HepG2 (cell line): ENCODE results near the gene CSKMT. TPM values are rescaled to one million over a fixed set of nuclear protein-coding genes. Genes with fewer than 3 reads are reported as not detected.

Experiments
- BRD4 ChIP-seq: sonication (generic); formaldehyde crosslinking; IDR thresholded peaks from 2 replicates; pipeline ENCODE4 v1.4.0; 2020; ENCODE audit warnings: missing genetic modification reagents
- GMEB2 ChIP-seq: IDR thresholded peaks from 2 replicates; pipeline ENCODE4 v1.6.1; 2016; ENCODE audit warnings: missing biosample characterization, missing genetic modification reagents, low read depth
- MAFK ChIP-seq, 2 experiments: IDR thresholded peaks in 1 of 2; conservative IDR thresholded peaks in 1 of 2; 2 replicates each; pipeline ENCODE4 v1.6.1; 2011; ENCODE audit warnings: improper control_type of control experiment in 2 of 2, low read length in 2 of 2
- MAZ ChIP-seq, 2 experiments: sonication (generic) in 1 of 2; formaldehyde crosslinking in 1 of 2; IDR thresholded peaks; 2 replicates each; pipeline versions ENCODE4 v1.5.0 to v1.6.1; 2012 to 2020; ENCODE audit warnings: low read depth in 2 of 2, mild to moderate bottlenecking in 2 of 2, borderline replicate concordance in 1 of 2, improper control_type of control experiment in 1 of 2, low read length in 1 of 2, missing genetic modification reagents in 1 of 2, moderate library complexity in 1 of 2
- RFX5 ChIP-seq: IDR thresholded peaks from 2 replicates; pipeline ENCODE4 v1.6.1; 2011; ENCODE audit warnings: low read depth, low read length, improper control_type of control experiment
- SIN3B ChIP-seq: fragments of 150-350 bp; IDR thresholded peaks from 2 replicates; pipeline ENCODE4 v1.6.1; 2014; ENCODE audit warnings: low read length
- TBL1XR1 ChIP-seq: fragments of 150-350 bp; IDR thresholded peaks from 2 replicates; pipeline ENCODE4 v1.6.1; 2014; ENCODE audit warnings: borderline replicate concordance, low read length; ENCODE audit not compliant: partially characterized antibody
- THYN1 ChIP-seq: sonication (generic); formaldehyde crosslinking; IDR thresholded peaks from 2 replicates; pipeline ENCODE4 v1.8.1; 2023; ENCODE audit warnings: low read depth, mild to moderate bottlenecking, moderate library complexity, missing genetic modification reagents, borderline replicate concordance
- TOE1 ChIP-seq: sonication (generic); formaldehyde crosslinking; IDR thresholded peaks from 2 replicates; pipeline ENCODE4 v1.4.0; 2020; ENCODE audit warnings: mild to moderate bottlenecking, missing genetic modification reagents
- ZFYVE20 ChIP-seq: sonication (generic); formaldehyde crosslinking; IDR thresholded peaks from 2 replicates; pipeline ENCODE4 v1.8.0; 2023; ENCODE audit warnings: low read depth, mild to moderate bottlenecking, moderate library complexity, missing genetic modification reagents, borderline replicate concordance
- ZNF101 ChIP-seq: sonication (generic); formaldehyde crosslinking; IDR thresholded peaks from 2 replicates; pipeline ENCODE4 v1.4.0; 2020; ENCODE audit warnings: mild to moderate bottlenecking, low read depth, missing genetic modification reagents, borderline replicate concordance
- ZNF142 ChIP-seq: sonication (generic); formaldehyde crosslinking; IDR thresholded peaks from 2 replicates; pipeline ENCODE4 v1.4.0; 2020; ENCODE audit warnings: missing genetic modification reagents
- ZNF256 ChIP-seq: sonication (generic); formaldehyde crosslinking; conservative IDR thresholded peaks from 2 replicates; pipeline ENCODE4 v1.4.0; 2020; ENCODE audit warnings: missing genetic modification reagents
- ZNF274 ChIP-seq: sonication (generic); formaldehyde crosslinking; IDR thresholded peaks from 2 replicates; pipeline ENCODE4 v1.5.1; 2020; ENCODE audit warnings: mild to moderate bottlenecking, missing genetic modification reagents
- ZNF432 ChIP-seq: sonication (generic); formaldehyde crosslinking; IDR thresholded peaks from 2 replicates; pipeline ENCODE4 v1.5.0; 2020; ENCODE audit warnings: missing genetic modification reagents, mild to moderate bottlenecking, borderline replicate concordance
- ZNF550 ChIP-seq: sonication (generic); formaldehyde crosslinking; IDR thresholded peaks from 2 replicates; pipeline ENCODE4 v1.4.0; 2020; ENCODE audit warnings: mild to moderate bottlenecking, missing genetic modification reagents, borderline replicate concordance
- ZNF558 ChIP-seq: sonication (generic); formaldehyde crosslinking; IDR thresholded peaks from 2 replicates; pipeline ENCODE4 v1.9.0; 2022; ENCODE audit warnings: mild to moderate bottlenecking, missing genetic modification reagents, borderline replicate concordance
- ZNF691 ChIP-seq: sonication (generic); formaldehyde crosslinking; IDR thresholded peaks from 2 replicates; pipeline ENCODE4 v1.4.0; 2020; ENCODE audit warnings: missing genetic modification reagents, low read depth, mild to moderate bottlenecking, borderline replicate concordance
- ZNF7 ChIP-seq: IDR thresholded peaks from 2 replicates; pipeline ENCODE4 v1.6.1; 2016; ENCODE audit warnings: missing biosample characterization, missing genetic modification reagents
- polyA plus RNA-seq, 8 experiments: library from polyadenylated mRNA; depleted of rRNA in 3 of 8; stranded (reverse) in 7 of 8; unstranded in 1 of 8; fragments of >200 nt; fragmentation: Illumina TruSeq in 4 of 8; extraction: Trizol in 4 of 8; gene quantifications; 2 replicates each; pipeline versions ENCODE4 v1.2.1 to v1.2.3, GENCODE V29; 2011 to 2016; ENCODE audit warnings: low read depth in 4 of 8, missing spikeins in 1 of 8, mixed read lengths in 1 of 8; ENCODE audit not compliant: insufficient read depth in 1 of 8
- total RNA-seq, 5 experiments: library from RNA; depleted of rRNA; stranded (reverse); fragments of >200 nt; fragmentation: Illumina TruSeq; extraction: Trizol; gene quantifications; 2 replicates each; pipeline ENCODE4 v1.2.3, GENCODE V29; 2016; ENCODE audit warnings: low read depth in 1 of 5

CSKMT gene
- total and polyA plus RNA-seq, 2 of the 13 experiments (the other 11 are each of a cell fraction or from before 2014, with no cell fraction given), result 7.6 to 31.8 TPM

GRCh38 chr11:62645946-62646824 is 18.9 kb upstream of the CSKMT start, which contains the start of gene GANAB (continued):
- no peak for TF ChIP-seq BRD4
- no peak for TF ChIP-seq ZNF550 (CRISPR knock-in tag)
- no peak for TF ChIP-seq ZNF7
- no peak for TF ChIP-seq ZNF256 (CRISPR knock-in tag)
- no peak for TF ChIP-seq ZNF558
- TF ChIP-seq RFX5, result 0 out of 2 replicates have a peak, but pooled peaks have one; percentile 19
- no peak for TF ChIP-seq TBL1XR1
- no peak for TF ChIP-seq ZNF432 (CRISPR knock-in tag)
- TF ChIP-seq MAZ (IDR thresholded peaks at IDR 0.05; ENCODE audit: borderline replicate concordance, low read depth, low read length), result no peak
- TF ChIP-seq MAZ (CRISPR knock-in tag; IDR thresholded peaks at IDR 0.05; ENCODE audit: low read depth), result no peak; the same call in 1 of the 2 replicates
- peak; percentile 55 for TF ChIP-seq GMEB2
- TF ChIP-seq MAFK (conservative IDR thresholded peaks at IDR 0.05 in 1 of 2, IDR thresholded peaks at IDR 0.05 in 1 of 2; ENCODE audit: low read length in 2 of 2), result no peak
- TF ChIP-seq ZNF101, result no peak; the same call in 1 of the 2 replicates
- no peak for TF ChIP-seq ZFYVE20 (CRISPR knock-in tag)
- TF ChIP-seq ZNF142, result no peak
- TF ChIP-seq ZNF691, result peak; percentile 16; the same call in 1 of the 2 replicates
- no peak for TF ChIP-seq THYN1
- no peak for TF ChIP-seq TOE1
- no peak for TF ChIP-seq SIN3B
- TF ChIP-seq ZNF274, result no peak
